HG02763 (cell line): ENCODE results near the gene KCTD21.
A peak's percentile ranks its signal among the peaks of the same experiment; 100 is the strongest.

Source experiments
- ATAC-seq: cut with Tn5 transposase; IDR thresholded peaks from one replicate; pipeline ENCODE4 v1.9.1; 2021; ENCODE audit warnings: mild to moderate bottlenecking, moderate library complexity; ENCODE audit not compliant: unreplicated experiment

The KCTD21 gene

GRCh38 chr11:78202733-78203167 lies 14.3 kb upstream of the KCTD21 start:
- ATAC-seq = no peak

- ATAC-seq = no peak
These were observed 12.8 kb upstream of the KCTD21 start for GRCh38 chr11:78201096-78201818.

- ATAC-seq = no peak
These were observed 12.1 kb upstream of the KCTD21 start for GRCh38 chr11:78200553-78200952.

DNA sequence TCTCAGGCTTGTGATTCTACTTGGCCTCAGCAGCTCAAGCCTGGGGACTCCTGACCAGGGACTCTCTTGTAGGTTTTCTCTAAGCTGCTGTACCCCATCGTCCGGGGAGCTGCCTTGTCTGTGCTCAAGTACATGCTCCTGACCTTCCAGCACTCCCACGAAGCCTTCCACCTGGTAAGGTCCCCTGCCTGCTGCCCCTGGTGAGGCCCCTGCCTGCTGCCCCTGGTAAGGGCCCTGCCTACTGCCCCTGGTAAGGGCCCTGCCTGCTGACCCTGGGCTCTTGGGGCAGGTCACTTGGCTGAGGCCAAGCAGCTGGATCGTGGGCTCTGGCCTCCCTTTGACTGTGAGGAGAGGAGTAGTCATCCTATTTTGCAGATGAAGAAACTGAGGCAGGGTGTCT lies 11.6 kb upstream of the KCTD21 start:
- ATAC-seq = no peak

- no peak for ATAC-seq
These were observed 11.2 kb upstream of the KCTD21 start for GRCh38 chr11:78199653-78200015.

DNA sequence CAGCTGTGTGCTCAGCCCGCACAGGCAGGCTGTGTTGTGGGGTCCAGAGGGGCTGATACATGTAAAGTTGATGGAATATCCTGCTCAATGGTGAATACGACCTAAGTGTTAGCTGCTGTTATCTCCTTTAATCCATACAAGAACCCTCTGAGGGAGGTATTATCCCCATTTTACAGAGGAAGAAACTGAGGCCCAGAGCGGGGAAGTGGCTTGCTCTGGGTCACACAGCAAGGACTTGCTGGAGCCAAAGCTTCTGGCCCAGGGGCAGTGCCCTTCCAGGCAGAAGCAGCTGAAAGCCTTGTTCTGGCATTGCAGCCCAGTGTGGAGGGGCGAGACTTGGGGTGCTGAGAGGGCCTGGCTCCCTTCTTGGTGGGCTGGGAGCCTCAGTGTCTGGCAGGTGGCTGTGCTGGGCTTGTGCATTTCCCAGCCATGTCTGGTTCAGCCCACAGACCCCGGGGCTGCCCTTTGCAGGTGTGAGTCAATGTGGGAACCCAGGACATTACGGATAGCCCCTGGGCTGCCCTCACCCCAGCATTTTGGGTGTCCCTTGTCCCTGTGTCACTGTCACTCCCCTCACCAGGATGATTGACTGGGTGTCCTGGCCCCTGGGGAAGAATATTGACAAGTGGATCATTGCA lies 10.7 kb upstream of the KCTD21 start:
- no peak for ATAC-seq

DNA sequence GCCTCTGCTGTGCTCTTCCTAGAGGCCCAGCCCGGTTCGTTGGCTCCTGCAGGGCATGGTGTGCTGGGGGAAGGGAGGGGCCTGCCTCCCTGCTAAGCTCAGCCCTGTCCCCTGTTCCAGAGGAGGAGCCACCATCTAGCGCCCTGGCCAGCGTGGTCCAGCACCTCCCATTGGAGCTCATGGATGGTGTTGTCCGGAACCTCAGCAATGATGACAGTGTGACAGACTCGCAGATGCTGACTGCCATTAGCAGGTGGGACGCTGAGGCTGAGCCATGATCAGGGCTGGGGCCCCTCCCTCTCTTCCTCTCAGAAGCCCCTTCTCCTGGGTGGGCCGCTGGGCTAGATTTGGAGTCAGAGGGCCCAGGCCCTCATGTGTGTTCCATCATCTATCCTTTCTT lies 9.4 kb upstream of the KCTD21 start:
- no peak for ATAC-seq

GRCh38 chr11:78196661-78197091 lies 8.2 kb upstream of the KCTD21 start:
- ATAC-seq = no peak

- ATAC-seq = no peak
These were observed 7.6 kb upstream of the KCTD21 start for GRCh38 chr11:78195917-78196560.

- ATAC-seq = no peak
These were observed 6.1 kb upstream of the KCTD21 start for GRCh38 chr11:78194490-78194889.

- no peak for ATAC-seq
These were observed 5.4 kb upstream of the KCTD21 start for GRCh38 chr11:78193806-78194205.

DNA sequence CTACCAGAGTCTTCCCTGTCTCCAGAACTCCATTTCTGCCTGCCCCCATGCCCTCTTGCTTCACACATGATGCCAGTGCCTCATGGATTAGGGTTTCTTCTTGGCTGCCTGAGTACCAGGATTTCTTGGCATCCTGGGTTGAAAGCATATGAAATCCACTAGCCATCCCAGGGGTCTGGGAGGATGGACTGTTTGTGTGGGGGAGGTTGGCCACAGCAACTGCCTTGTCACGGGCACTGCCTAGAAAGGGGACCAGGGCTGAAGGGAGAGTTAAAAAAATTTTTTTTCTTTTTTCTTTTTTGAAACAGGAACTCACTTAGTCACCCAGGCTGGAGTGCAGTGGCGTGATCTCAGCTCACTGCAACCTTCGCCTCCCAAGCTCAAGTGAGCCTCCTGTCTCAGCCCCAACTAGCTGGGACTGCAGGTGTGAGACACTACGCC lies 4.5 kb upstream of the KCTD21 start:
- ATAC-seq = no peak

DNA sequence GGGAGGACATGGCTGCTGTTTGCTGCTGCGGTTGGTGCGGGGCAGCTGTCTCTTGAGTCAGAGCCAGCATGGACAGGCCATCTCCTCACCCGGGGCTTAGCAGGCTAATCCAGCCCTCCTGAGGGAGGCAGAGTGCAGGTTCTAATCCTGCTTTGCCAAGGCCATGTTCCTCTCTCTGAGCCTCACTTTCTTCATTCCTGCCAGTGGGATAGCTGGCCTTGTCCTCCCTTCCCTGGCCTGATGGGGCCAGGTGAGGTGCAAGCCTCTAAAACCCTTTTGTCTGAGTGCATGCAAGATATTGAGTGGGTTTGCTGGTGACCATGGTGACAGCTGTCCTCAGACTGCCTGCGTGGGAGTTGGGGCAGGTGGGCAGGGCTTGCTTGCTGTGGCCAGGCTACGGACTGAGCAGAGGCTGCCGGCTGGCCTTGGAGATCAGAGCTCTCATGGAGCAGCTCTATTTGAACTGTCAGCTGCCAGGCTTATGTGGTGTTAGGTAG lies 3.8 kb upstream of the KCTD21 start:
- ATAC-seq = no peak

GRCh38 chr11:78190871-78191538 lies 2.6 kb upstream of the KCTD21 start:
- ATAC-seq = no peak

DNA sequence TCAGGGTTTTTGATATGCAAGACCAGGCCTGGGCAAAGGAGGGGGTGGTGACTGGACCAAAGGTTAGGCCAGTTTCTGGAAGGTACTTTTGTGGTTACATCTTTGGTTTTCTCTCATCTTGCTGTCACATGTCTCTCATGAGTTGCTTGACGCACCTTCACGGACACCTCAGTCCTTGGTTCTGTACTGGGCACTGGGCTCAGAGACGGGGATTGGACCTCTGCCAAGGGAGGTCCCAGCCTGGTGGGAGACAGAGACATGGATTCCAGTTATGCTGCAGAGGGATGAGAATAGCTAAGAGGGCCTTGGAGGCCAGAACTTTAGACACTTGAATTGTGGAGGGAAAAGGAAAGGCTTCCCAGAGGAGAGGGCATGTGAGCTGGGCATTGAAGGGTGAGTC lies 1.9 kb upstream of the KCTD21 start:
- no peak for ATAC-seq

GRCh38 chr11:78189851-78190250 lies 1.4 kb upstream of the KCTD21 start:
- no peak for ATAC-seq

DNA sequence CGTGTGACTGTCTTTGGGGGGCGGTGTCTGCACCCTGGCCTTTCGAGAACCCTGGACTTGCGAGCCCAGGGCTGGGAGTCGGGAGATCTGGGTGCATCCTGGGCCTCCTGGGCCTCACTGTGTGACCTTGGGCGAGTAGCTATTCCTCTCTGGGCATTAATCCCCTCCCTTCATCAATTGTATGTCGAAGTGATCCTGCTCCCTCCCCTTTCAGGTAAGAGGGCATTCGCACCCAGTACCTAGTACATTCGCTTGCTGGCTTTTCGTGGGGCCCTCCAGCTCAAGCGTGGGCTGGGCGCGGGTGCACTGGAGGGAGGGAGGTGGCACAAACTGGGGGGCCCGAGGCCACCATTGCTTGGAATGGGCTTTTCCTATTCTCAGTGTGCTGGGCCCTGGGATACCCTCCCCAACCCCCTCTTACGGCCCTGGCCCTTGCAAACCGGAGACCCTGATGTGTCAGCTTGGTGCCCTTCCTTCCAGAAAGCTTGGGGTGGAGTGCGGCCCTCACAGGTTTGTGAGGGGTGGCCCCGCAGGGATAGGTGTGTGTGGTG lies 823 bp upstream of the KCTD21 start:
- ATAC-seq = no peak

GRCh38 chr11:78187366-78188285 lies 800 bp downstream of the KCTD21 start:
- ATAC-seq = peak; percentile 17

GRCh38 chr11:78181185-78181584 lies 7.2 kb downstream of the KCTD21 start:
- ATAC-seq = no peak

DNA sequence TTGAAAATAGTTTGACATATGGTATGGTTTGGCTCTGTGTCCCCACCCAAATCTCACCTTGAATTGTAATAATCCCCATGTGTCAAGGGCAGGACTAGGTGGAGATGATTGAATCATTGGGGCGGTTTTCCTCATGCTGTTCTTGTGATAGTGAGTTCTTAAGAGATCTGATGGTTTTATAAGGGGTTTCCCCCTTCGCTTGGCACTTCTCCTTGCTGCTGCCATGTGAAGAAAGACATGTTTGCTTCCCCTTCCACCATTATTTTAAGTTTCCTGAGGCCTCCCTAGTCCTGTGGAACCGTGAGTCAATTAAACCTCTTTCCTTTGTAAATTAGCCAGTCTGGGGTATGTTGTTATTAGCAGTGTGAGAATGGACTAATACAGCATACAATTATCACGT lies 7.7 kb downstream of the KCTD21 start:
- no peak for ATAC-seq
